GM19468 (cell line): Measurements from ENCODE around the gene KRT77.
"Not testable (repeated sequence)": the region's sequence is repeated elsewhere in the genome, so short reads cannot be mapped to it uniquely, and the experiment has no call there.

Experiments
- ATAC-seq: cut with Tn5 transposase; IDR thresholded peaks from one replicate; pipeline ENCODE4 v1.9.1; 2021; ENCODE audit warnings: mild to moderate bottlenecking, moderate library complexity, moderate number of reproducible peaks; ENCODE audit not compliant: unreplicated experiment; ENCODE audit errors: extremely low read depth

KRT77 gene

GRCh38 chr12:52703424-52703823 is at the start of gene KRT77:
KRT77 (minus strand) TSS chr12:52703524; CDS start chr12:52703434, 90 bp downstream.
- no peak for ATAC-seq

DNA sequence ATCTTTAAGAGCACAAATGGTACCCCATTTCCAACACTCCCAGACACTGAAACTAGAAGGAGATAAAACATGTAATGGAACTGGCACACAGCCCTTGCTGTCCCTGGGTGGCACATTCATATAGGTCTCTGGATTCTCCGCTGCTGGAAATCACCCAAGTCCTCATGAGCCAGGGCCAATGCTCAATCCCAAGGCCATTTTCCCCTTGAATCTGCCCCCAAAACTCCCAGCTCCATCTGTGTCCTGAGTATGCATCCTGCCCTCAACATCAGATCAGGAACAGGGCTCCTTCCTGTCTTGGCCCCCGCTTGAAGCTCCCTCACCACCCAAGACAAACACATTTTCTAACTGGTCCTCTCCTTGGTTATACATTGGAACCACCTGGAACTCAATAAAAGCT is 49.2 kb upstream of the KRT77 start:
- ATAC-seq: no peak

GRCh38 chr12:52751795-52752194 is 48.5 kb upstream of the KRT77 start:
- no peak for ATAC-seq

- ATAC-seq: not testable (repeated sequence)
Observed at GRCh38 chr12:52750532-52750931, 47.2 kb upstream of the KRT77 start.

GRCh38 chr12:52749827-52750226 is 46.5 kb upstream of the KRT77 start:
- ATAC-seq: no peak

DNA sequence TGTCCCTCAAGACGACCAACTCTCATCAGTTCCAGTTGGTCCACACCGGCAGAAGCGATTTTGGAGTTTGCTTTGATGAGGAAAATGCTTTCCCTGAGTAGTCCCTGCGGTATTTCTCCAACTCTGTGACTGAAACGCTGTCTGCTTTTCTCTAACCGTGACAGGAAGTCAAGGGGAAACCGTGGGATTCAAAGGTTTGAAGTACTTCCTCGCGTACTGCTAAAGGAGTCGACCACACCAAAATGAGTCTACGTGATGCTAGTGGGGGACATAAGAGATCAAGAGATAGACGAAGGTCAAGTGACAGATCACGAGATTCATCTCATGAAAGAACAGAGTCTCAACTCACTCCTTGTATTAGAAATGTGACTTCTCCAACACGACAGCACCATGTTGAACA is 45.3 kb upstream of the KRT77 start:
- ATAC-seq: no peak

DNA sequence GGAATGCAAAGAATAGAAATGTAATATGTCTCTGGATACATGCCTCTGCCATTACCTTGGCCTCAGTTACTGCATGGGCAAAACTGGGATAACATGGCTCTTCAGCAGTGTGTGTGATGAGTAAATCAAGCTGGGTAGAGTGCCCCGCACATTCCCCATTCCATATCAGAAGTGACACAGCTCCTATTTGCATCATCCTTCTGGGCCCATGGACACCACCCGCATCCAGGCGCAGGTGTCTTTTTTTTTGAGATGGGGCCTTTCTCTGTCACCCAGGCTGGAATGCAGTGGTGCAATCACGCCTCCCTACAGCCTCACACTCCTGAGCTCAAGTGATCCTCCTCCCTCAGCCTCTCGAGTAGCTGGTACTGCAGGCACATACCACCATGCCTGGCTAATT is 42.2 kb upstream of the KRT77 start:
- no peak for ATAC-seq

DNA sequence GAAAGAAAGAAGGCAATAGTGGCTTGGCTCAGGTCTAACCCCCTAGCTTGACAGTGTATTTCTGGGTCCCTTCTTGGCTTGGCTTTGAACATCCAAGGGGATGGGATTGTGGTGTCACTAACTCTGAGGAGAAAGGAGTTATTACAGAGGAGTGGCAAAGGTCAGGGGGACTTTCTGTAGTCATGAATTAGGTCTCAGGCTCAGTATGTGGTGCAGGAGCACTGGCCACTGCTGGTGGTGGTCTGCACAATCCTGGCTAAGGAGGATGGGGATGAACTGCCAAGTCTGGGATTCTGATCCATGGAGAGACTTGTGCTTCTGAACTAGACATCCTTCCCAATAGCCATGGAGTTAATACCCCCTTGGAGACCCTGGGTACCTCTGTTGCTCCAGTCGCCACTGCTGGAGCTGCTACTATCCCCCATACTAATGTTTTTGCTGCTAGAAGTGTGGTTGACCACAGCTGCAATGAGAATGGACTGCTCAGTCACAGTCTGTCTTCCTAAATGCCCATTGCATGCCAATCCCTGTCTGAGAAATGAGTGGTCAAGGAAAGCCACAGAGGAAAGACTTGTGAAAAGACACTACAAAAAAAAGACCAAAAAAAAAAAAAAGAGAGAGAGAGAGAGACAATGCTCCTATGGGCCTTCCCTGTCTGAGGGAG is 41.3 kb upstream of the KRT77 start:
- ATAC-seq: no peak

GRCh38 chr12:52742822-52743457 is 39.6 kb upstream of the KRT77 start:
- ATAC-seq: no peak

DNA sequence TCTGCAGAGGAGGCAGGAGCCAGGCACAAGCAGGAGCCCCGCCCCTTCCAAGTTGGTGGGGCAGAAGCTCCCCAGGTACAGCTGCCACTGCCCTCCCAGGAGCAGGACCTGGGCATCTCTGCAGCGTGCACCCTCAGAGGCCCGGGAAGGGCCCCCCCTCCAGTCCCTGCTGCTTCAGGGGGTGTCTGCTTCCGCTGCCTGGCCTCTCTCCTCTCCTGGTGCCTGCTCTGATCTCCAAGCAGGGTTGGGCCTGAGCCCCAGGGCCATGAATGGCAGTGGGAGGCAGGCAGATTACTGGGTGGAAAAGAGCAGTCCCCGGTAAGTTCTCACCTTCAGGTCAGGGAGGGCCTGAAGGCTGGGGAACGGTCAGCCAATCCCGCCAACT is 38.9 kb upstream of the KRT77 start:
- ATAC-seq: no peak

DNA sequence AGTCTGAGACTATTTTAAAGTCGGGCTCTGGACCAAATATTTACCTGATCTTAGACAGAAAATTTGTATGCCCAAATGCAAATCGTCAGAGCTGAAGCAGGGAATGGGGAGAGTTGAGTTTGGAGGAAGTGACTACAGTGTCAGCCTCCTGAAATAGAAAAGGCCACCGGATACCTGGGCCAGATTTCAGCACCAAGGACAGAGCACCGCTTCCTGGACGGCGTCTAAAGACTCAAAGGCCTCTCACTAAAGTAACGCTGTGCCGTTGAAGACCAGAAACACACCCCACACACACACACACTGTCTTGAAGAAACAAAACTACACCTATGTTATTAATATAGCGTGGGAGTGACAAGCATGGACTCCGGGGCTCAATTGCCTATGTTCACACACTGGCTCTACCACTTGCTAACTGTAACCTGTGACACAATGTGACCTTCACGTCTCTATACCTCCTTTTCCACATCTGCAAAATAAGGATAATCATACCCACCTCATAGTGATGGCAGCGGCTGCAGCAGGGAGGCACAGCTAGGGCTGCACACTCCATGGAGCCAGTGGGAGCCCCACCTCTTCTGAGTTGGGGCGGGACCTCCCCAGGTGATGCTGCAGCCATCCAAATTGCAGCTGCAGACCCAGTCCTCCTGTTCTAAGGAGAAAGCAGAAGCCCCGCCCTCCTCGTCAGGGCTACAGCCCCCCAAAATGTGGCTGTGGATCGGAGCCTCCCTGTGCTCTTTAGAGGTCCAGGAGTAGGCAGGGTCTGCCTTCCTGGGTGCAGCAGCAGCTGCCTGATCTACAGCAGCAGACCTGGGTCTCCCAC is 38.3 kb upstream of the KRT77 start:
- no peak for ATAC-seq

GRCh38 chr12:52740584-52740983 is 37.3 kb upstream of the KRT77 start:
- no peak for ATAC-seq

DNA sequence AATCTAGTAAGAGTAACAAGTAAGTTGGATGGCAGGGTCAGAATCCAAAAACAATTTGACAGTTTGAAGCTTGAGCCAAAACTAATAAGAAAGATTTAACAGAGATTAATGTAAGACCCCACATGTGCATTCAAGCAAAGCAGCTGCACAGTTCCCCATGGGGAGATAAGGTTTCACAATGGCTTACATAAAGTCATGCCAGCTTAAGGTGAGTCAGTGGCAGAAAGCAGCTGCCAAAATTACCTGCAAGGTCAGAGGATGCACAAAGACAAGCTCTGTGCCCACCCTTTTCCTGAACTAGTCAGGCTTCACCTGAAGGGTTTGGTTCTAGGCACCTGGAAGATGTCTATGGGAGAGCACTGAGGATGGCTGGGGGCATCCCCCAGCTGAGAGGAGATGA is 36.6 kb upstream of the KRT77 start:
- no peak for ATAC-seq

- ATAC-seq: no peak
Observed at GRCh38 chr12:52735816-52736632, 32.7 kb upstream of the KRT77 start.

DNA sequence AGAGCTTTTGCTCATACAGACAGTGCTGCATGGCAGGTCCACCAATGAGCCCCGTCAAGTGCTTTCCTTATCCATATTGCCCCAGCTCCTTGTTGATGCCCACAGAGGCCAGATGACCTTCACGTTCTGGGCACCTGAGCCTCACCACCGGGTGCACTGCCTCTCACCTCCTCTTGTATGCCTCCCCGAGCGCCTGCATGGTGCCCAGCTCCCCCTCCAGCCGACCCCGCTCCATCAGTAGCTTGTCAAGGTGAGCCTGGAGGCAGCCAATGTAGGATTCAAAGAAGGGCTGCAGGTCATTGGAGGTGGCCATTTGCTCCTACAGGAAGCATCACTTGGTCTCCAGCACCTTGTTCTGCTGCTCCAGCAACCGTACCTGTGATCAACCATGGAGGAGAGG is 31.8 kb upstream of the KRT77 start:
- ATAC-seq: no peak

DNA sequence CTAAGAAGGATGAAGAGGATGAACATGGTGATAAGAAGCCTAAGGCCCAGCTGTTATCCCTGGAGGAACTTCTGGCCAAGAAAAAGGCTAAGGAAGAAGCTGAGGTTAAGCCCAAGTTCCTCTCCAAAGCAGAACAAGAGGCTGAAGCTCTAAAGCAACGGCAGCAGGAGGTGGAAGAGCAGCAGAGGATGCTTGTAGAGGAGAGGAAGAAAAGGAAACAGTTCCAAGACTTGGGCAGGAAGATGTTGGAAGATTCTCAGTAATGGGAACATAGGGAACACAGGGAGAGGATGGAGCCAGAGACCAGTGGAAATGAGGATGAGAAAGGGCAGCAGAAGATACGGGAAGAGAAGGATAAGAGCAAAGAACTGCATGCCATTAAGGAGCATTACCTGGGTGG is 27.5 kb upstream of the KRT77 start:
- no peak for ATAC-seq

- no peak for ATAC-seq
Observed at GRCh38 chr12:52730383-52730782, 27.1 kb upstream of the KRT77 start.

GRCh38 chr12:52729147-52729546 is 25.8 kb upstream of the KRT77 start:
- ATAC-seq: no peak

GRCh38 chr12:52728374-52728773 is 25.1 kb upstream of the KRT77 start:
- no peak for ATAC-seq

DNA sequence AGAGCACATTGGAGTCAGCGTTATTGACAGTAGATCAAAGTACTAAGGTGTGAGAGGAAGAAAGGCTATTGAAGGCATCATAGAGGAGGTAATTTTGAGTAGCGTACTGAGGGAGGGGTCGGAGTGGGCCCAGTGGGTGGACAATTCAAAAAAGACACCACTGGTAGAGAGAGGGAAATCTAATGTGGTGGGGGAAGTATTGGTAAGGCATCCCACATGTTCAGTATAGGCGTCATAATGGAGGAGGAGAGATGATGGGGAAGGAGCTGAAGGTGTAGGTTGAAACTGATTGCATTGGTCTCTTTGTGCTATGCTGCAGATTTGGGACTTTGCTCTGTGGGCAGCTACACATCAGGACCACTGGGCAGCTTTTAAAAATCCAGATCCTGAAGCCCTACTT is 23.7 kb upstream of the KRT77 start:
- no peak for ATAC-seq

GRCh38 chr12:52726451-52726850 is 23.1 kb upstream of the KRT77 start:
- ATAC-seq: no peak
